HEK293 (cell line): ENCODE results near the gene PCP4.

ENCODE experiments used
- ZBTB17 ChIP-seq: fragments of 450-650 bp; formaldehyde crosslinking; IDR thresholded peaks from 2 replicates; pipeline ENCODE4 v1.5.1; 2016; ENCODE audit warnings: missing biosample characterization, missing genetic modification characterization
- TF ChIP-seq, protein P1 (sequence below): fragments of 450-650 bp; formaldehyde crosslinking; IDR thresholded peaks from 2 replicates; pipeline ENCODE4 v1.5.1; 2016; ENCODE audit warnings: missing biosample characterization, missing genetic modification characterization

DNA sequence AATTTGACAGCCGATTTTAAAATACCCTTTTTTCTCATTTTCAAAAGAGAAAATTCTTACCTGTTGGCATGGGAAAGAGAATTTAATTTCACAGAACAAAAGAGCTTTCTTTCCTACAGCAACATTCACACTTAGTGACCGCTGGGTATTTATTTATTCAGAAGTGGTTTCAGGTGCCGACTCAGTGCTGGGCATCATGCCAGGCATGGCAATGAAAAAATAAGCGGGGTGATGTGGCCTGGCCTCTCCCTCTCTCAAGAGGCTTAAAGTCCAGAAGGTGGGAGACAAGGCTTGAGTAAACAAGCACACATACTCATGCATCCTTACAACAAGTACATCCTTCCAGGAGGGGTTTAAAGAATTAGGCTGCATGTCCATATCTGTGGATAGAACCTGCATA is 4.1 kb upstream of the PCP4 start:
- TF ChIP-seq, protein P1, sequence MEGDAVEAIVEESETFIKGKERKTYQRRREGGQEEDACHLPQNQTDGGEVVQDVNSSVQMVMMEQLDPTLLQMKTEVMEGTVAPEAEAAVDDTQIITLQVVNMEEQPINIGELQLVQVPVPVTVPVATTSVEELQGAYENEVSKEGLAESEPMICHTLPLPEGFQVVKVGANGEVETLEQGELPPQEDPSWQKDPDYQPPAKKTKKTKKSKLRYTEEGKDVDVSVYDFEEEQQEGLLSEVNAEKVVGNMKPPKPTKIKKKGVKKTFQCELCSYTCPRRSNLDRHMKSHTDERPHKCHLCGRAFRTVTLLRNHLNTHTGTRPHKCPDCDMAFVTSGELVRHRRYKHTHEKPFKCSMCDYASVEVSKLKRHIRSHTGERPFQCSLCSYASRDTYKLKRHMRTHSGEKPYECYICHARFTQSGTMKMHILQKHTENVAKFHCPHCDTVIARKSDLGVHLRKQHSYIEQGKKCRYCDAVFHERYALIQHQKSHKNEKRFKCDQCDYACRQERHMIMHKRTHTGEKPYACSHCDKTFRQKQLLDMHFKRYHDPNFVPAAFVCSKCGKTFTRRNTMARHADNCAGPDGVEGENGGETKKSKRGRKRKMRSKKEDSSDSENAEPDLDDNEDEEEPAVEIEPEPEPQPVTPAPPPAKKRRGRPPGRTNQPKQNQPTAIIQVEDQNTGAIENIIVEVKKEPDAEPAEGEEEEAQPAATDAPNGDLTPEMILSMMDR (tag by site-specific recombination) = no peak
- no peak for TF ChIP-seq ZBTB17
